ENCODE data around the gene AFG1L.

AFG1L gene

DNA sequence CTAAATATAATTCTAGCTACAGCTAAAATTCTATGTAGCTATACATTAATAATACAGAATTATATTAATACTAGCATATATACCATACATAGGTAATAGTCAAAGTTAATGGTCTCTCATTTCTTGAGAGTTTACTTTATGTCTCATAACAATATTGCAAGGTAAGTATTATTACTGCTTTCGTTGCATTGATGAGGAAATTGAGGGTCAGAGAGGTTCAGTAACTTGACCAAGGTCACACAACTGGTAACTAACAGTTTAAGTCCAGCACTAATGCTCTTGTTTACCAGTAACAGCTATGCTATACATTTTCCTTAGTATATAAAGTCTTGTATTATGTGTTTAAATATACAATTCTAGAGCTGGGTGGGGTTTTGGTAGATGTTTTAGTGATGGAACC, 67.6 kb downstream of the AFG1L start:
- no peak for TF ChIP-seq CTCF (IDR thresholded peaks at IDR 0.05; ENCODE audit: insufficient read depth, low read depth, low read length, missing control alignments)
- H3K4me3 ChIP-seq (ENCODE audit: low read length), result no peak overlapping the region
- no peak for DNase-seq (ENCODE audit: low read depth)

GRCh38 chr6:108363113-108363512, 68.3 kb downstream of the AFG1L start:
- H3K4me3 ChIP-seq (ENCODE audit: low read length), result no peak overlapping the region
- TF ChIP-seq CTCF (IDR thresholded peaks at IDR 0.05; ENCODE audit: insufficient read depth, low read depth, low read length, missing control alignments), result no peak
- no peak for DNase-seq (ENCODE audit: low read depth)

DNA sequence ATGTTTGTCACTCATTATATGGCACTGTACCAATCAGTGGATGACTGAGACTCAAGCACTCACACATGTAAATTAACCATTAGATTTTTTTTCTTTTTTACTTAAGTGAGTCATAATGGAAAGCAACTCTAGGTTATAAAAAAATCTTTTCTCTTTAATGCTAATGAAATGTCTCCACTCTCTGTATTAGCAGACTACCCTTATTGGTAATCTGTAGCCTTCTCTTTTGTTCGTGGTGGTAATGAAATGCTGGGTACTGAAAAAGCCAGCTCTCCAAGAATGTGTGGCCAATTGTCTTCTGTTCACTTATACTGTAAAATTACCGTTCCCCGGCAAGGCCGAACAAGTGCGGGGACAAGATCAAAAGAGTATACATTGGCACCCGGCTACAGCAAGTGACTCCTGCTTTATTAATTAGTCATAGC, 69.0 kb downstream of the AFG1L start:
- TF ChIP-seq CTCF (IDR thresholded peaks at IDR 0.05; ENCODE audit: insufficient read depth, low read depth, low read length, missing control alignments), result no peak
- DNase-seq (ENCODE audit: low read depth), result peak; percentile 48
- H3K4me3 ChIP-seq (ENCODE audit: low read length), result no peak overlapping the region

GRCh38 chr6:108364470-108364869, 69.6 kb downstream of the AFG1L start:
- no peak for DNase-seq (ENCODE audit: low read depth)
- no peak overlapping the region for H3K4me3 ChIP-seq (ENCODE audit: low read length)
- TF ChIP-seq CTCF (IDR thresholded peaks at IDR 0.05; ENCODE audit: insufficient read depth, low read depth, low read length, missing control alignments), result no peak

GRCh38 chr6:108365478-108365877, 70.6 kb downstream of the AFG1L start:
- H3K4me3 ChIP-seq (ENCODE audit: low read length), result no peak overlapping the region
- DNase-seq (ENCODE audit: low read depth), result no peak
- TF ChIP-seq CTCF (IDR thresholded peaks at IDR 0.05; ENCODE audit: insufficient read depth, low read depth, low read length, missing control alignments), result no peak

DNA sequence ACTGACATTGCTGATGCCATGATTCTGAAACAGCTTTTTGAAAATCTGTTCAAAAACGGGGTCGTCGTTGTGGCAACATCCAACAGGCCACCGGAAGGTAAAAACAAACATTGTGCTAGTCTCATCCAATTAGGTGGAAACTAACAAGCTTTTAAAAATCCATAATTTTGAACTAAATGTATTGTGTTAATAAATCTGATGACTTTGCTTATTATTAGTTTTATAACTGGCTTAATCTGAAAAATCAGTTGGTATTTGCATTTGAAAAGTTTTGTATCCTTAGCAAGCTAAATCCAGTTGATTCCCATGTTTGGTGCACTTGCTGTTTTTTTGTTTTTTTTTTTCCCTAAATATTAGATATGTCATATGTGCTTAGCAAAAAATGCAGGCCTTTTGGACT, 71.4 kb downstream of the AFG1L start:
- TF ChIP-seq CTCF (IDR thresholded peaks at IDR 0.05; ENCODE audit: insufficient read depth, low read depth, low read length, missing control alignments), result no peak
- DNase-seq (ENCODE audit: low read depth), result no peak
- H3K4me3 ChIP-seq (ENCODE audit: low read length), result no peak overlapping the region

DNA sequence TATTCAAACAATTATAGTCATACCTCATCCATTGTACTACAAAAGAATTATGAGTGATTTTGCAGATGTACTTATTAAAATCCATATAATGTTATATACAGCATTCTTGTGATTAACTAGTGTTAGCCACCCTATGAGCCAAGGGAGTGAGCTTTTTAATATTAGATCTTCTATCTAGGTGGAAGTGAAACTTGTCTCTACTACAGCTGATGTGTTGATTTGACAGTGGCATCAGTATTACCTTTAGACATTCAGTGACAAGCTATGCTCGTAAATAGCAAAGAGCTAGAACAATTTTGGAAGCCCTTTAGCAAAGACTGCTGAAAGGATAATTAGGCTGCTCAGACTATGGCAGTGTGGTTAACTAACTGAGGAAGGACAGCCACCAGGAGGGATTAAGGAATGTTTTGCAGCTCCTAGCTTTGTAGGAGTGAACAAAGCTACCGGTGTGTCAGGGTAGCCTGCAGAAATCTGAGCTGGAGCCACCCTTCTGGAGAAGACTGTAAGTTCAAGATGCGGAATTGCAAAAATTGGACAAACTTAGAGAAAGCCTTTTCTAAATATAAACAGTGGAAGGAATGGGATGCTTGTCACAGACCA, 73.7 kb downstream of the AFG1L start:
- H3K4me3 ChIP-seq (ENCODE audit: low read length), result no peak overlapping the region
- no peak for TF ChIP-seq CTCF (IDR thresholded peaks at IDR 0.05; ENCODE audit: insufficient read depth, low read depth, low read length, missing control alignments)
- no peak for DNase-seq (ENCODE audit: low read depth)

All from epithelial cell of esophagus (primary cell).